Pancreas (tissue), 10 donors: ENCODE data around the gene ORM2. TPM values are rescaled to one million over a fixed set of nuclear protein-coding genes. Genes with fewer than 3 reads are reported as not detected.

ENCODE experiments used
- ATAC-seq, 4 donors: fragments of 200-7000 bp; cut with Tn5 transposase; one replicate each; pipeline versions ENCODE4 v1.8.0 to v1.9.1; 2020; ENCODE audit warnings: mild to moderate bottlenecking in 4 of 4, moderate library complexity in 4 of 4
- DNase-seq, 6 donors: peaks; one replicate each; pipeline ENCODE4 v3.0.0-alpha.2; 2020
- FAIRE-seq: peaks from 2 replicates; lab custom pipeline; 2012; peaks lifted over from hg19 to GRCh38; lab: Jason Lieb, UNC
- H3K27ac ChIP-seq, 4 donors: fragments of 200-600 bp; sonication (generic); 1 replicate in 3 of 4; 2 replicates in 1 of 4; pipeline versions ENCODE4 v1.5.0 to v1.8.0; 2020
- H3K27me3 ChIP-seq, 4 donors: fragments of 200-600 bp; one replicate each; pipeline ENCODE4 v1.8.0; 2021
- H3K36me3 ChIP-seq, 3 donors: fragments of 200-600 bp; sonication (generic) in 1 of 3; one replicate each; pipeline versions ENCODE4 v1.5.0 to v1.8.0; 2020 to 2021
- H3K4me1 ChIP-seq, 3 donors: fragments of 200-600 bp; one replicate each; pipeline ENCODE4 v1.8.0; 2021
- H3K4me3 ChIP-seq, 4 donors: fragments of 200-600 bp; sonication (generic) in 2 of 4; one replicate each; pipeline versions ENCODE4 v1.5.0 to v1.8.0; 2020 to 2021
- H3K9me3 ChIP-seq, 4 donors: fragments of 200-600 bp; one replicate each; pipeline ENCODE4 v1.8.0; 2021
- CTCF ChIP-seq, 4 donors: fragments of 200-600 bp; sonication (generic) in 3 of 4; IDR thresholded peaks; one replicate each; pipeline versions ENCODE4 v1.5.0 to v1.8.0; 2021; ENCODE audit warnings: antibody characterized with exemption in 4 of 4
- WGBS, 2 donors: extraction: QIAGEN DNeasy Blood & Tissue Kit; methylation state at CpG; one replicate each; pipeline ENCODE4 v1.1.7; 2013; 5-methylcytosine and 5-hydroxymethylcytosine counted together
- intact Hi-C, 3 donors: fragments of 100-400 bp; cut with DNase I; formaldehyde crosslinking; loops; one replicate each; pipeline versions ENCODE4 v1.11.1 to v1.14.2; 2022
- polyA plus RNA-seq, 2 donors: library from polyadenylated mRNA; stranded (reverse); fragments of 200-250 nt; gene quantifications; one replicate each; pipeline ENCODE4 v1.2.3, GENCODE V29; 2013
- total RNA-seq, 6 donors: library from RNA; stranded (reverse); fragmentation: NEBNext Ultra II Directional in 4 of 6; extraction: Animal tissue kit (Norgen Biotek cat#: 25700) in 4 of 6; gene quantifications; one replicate each; pipeline versions ENCODE4 v1.2.1 to v1.2.4, GENCODE V29; 2021 to 2023
- donor health status: healthy with polysubstance abuse.
- donor health status: DM: no; HTN: no; CAD: no; lungs with moderate emphysema.
- donor health status: DM: no; HTN: no; CAD: no.
- donor health status: control.
- donor health status: control.
- donor health status: Bipolar disorder and iron deficiency.
- donor health status: DM: yes; HTN: yes; CAD: no.
- donor health status: DM: no; HTN: no; CAD: no.
- donor health status: DM: no; HTN: no; CAD: no.
- donor health status: DM: yes; HTN: yes; CAD: no.

ORM2 gene
- total and polyA plus RNA-seq, 8 donors = 0.12 to 3.1 (median 0.50) TPM; not detected in 4

GRCh38 chr9:114313186-114313585, 16.5 kb upstream of the ORM2 start:
- no peak overlapping the region for H3K27ac ChIP-seq
- no peak for TF ChIP-seq CTCF (IDR thresholded peaks at IDR 0.05)
- ATAC-seq (no peak), DNase-seq (no peak), FAIRE-seq (no peak)
- H3K9me3 ChIP-seq = no peaks in the 10 kb centered on the region
- WGBS, 2 donors = 86 to 89% methylated on average over 8 of the region's 8 CpGs
- no peak overlapping the region for H3K4me3 ChIP-seq
- H3K36me3 ChIP-seq = peaks cover 0 to 6% (median 0%) of the 10 kb centered on the region in 3 donors
- intact Hi-C loops = no loop called here
- H3K27me3 ChIP-seq = no peaks in the 10 kb centered on the region
- H3K4me1 ChIP-seq = peaks cover 0 to 9% (median 0%) of the 10 kb centered on the region in 3 donors

GRCh38 chr9:114314256-114314867, 15.3 kb upstream of the ORM2 start:
- FAIRE-seq (no peak), DNase-seq (peak in 1 of 6 donors; percentile 9), ATAC-seq (no peak)
- peak overlapping the region in 2 of 4 donors; percentile 66 to 68 for H3K27ac ChIP-seq
- peaks cover 0 to 9% (median 0%) of the 10 kb centered on the region in 3 donors for H3K4me1 ChIP-seq
- H3K27me3 ChIP-seq = no peaks in the 10 kb centered on the region
- intact Hi-C loops = no loop called here
- peaks cover 0 to 6% (median 0%) of the 10 kb centered on the region in 3 donors for H3K36me3 ChIP-seq
- TF ChIP-seq CTCF (IDR thresholded peaks at IDR 0.05) = no peak
- 83 to 87% methylated on average over 7 of the region's 7 CpGs for WGBS, 2 donors
- no peaks in the 10 kb centered on the region for H3K9me3 ChIP-seq
- no peak overlapping the region for H3K4me3 ChIP-seq

GRCh38 chr9:114314881-114315722, 14.6 kb upstream of the ORM2 start:
- 70 to 73% methylated on average over 8 of the region's 8 CpGs for WGBS, 2 donors
- peaks cover 0 to 9% (median 0%) of the 10 kb centered on the region in 3 donors for H3K4me1 ChIP-seq
- no peak overlapping the region for H3K4me3 ChIP-seq
- peak overlapping the region in 2 of 4 donors; percentile 66 to 68 for H3K27ac ChIP-seq
- intact Hi-C loops = no loop called here
- DNase-seq (peak in 4 of 6 donors; percentile 18 to 71 (median 53)), FAIRE-seq (no peak), ATAC-seq (peak; percentile 17 to 92 (median 84))
- H3K36me3 ChIP-seq = peaks cover 0 to 4% (median 0%) of the 10 kb centered on the region in 3 donors
- TF ChIP-seq CTCF (IDR thresholded peaks at IDR 0.05) = no peak
- no peaks in the 10 kb centered on the region for H3K9me3 ChIP-seq
- no peaks in the 10 kb centered on the region for H3K27me3 ChIP-seq

- ATAC-seq = peak in 1 of 4 donors; percentile 10
- peak overlapping the region in 2 of 4 donors; percentile 66 to 68 for H3K27ac ChIP-seq
- no peak overlapping the region for H3K4me3 ChIP-seq
- H3K36me3 ChIP-seq = no peaks in the 10 kb centered on the region
- H3K9me3 ChIP-seq = no peaks in the 10 kb centered on the region
- peaks cover 0 to 9% (median 0%) of the 10 kb centered on the region in 3 donors for H3K4me1 ChIP-seq
- no peak for TF ChIP-seq CTCF (IDR thresholded peaks at IDR 0.05)
- DNase-seq = peak in 2 of 6 donors; percentile 6 to 8
- FAIRE-seq = no peak
- WGBS, 2 donors = 74 to 76% methylated on average over 8 of the region's 8 CpGs
- no peaks in the 10 kb centered on the region for H3K27me3 ChIP-seq
- intact Hi-C loops = no loop called here
Observed at GRCh38 chr9:114315723-114316363, 13.8 kb upstream of the ORM2 start.
